OCI-LY7 (cell line): ENCODE measurements around the gene CYTH3. TPM values are rescaled to one million over a fixed set of nuclear protein-coding genes. Genes with fewer than 3 reads are reported as not detected.

Experiments
- BruUV-seq: library from RNA; stranded (reverse); fragments of 400-500 nt; replicated peaks from 2 replicates; lab custom pipeline; 2021; lab: Mats Ljungman, UMichigan
- CTCF ChIA-PET: fragments of 300-600 bp; sonication (Branson Sonifier 250); formaldehyde crosslinking; loops from one replicate; lab custom pipeline; 2022; ENCODE audit warnings: antibody characterized with exemption; ENCODE audit not compliant: unreplicated experiment; lab: Charles Lee
- POLR2A ChIA-PET: fragments of 300-600 bp; sonication (Branson Sonifier 250); formaldehyde crosslinking; loops from one replicate; lab custom pipeline; 2022; ENCODE audit warnings: antibody characterized with exemption; lab: Charles Lee
- DNase-seq: peaks from one replicate; pipeline ENCODE4 v3.0.0-alpha.2; 2015; ENCODE audit warnings: low spot score
- H2AFZ ChIP-seq: fragments of 200-600 bp; sonication (generic), shearing (Covaris generic); 2 replicates; pipeline ENCODE4 v1.6.1; 2014; ENCODE audit warnings: mild to moderate bottlenecking, antibody characterized with exemption, low read length, moderate library complexity
- H3K27ac ChIP-seq: fragments of 200-600 bp; sonication (generic); 2 replicates; pipeline ENCODE4 v1.5.1; 2014; ENCODE audit warnings: mixed run types, low read depth, mild to moderate bottlenecking, moderate library complexity, low read length, inconsistent platforms; ENCODE audit not compliant: poor library complexity, severe bottlenecking
- H3K36me3 ChIP-seq: fragments of 200-600 bp; sonication (generic); 2 replicates; pipeline ENCODE4 v1.6.1; 2014; ENCODE audit warnings: mild to moderate bottlenecking, antibody characterized with exemption, low read length, moderate library complexity, mixed read lengths; ENCODE audit not compliant: insufficient read depth
- H3K4me1 ChIP-seq: fragments of 200-600 bp; sonication (generic); 2 replicates; pipeline ENCODE4 v1.5.1; 2014; ENCODE audit warnings: mild to moderate bottlenecking, low read length; ENCODE audit not compliant: insufficient read depth, poor library complexity, severe bottlenecking
- H3K4me2 ChIP-seq: fragments of 200-600 bp; sonication (generic); 2 replicates; pipeline ENCODE4 v1.6.1; 2014; ENCODE audit warnings: mild to moderate bottlenecking, low read length
- H3K4me3 ChIP-seq: fragments of 200-600 bp; sonication (generic); 2 replicates; pipeline ENCODE4 v1.5.1; 2014; ENCODE audit warnings: mild to moderate bottlenecking, low read depth, low read length; ENCODE audit not compliant: poor library complexity, severe bottlenecking
- H3K79me2 ChIP-seq: fragments of 200-600 bp; sonication (generic); 2 replicates; pipeline ENCODE4 v1.6.1; 2016; ENCODE audit warnings: low read depth, mild to moderate bottlenecking, low read length, moderate library complexity, mixed read lengths; ENCODE audit not compliant: insufficient read depth
- H3K9me2 ChIP-seq: fragments of 200-600 bp; sonication (generic); 2 replicates; pipeline ENCODE4 v1.6.1; 2016; ENCODE audit warnings: mild to moderate bottlenecking, low read length, mixed read lengths; ENCODE audit not compliant: insufficient read depth
- H3K9me3 ChIP-seq: fragments of 200-600 bp; sonication (generic); 2 replicates; pipeline ENCODE4 v1.6.1; 2014; ENCODE audit warnings: mild to moderate bottlenecking, mixed run types, low read length, mixed read lengths
- H4K20me1 ChIP-seq: fragments of 200-600 bp; sonication (generic); 2 replicates; pipeline ENCODE4 v1.6.1; 2014; ENCODE audit warnings: mild to moderate bottlenecking, antibody characterized with exemption, low read length, moderate library complexity, mixed read lengths; ENCODE audit not compliant: insufficient read depth
- CTCF ChIP-seq: fragments of 200-600 bp; sonication (generic); conservative IDR thresholded peaks from 2 replicates; pipeline ENCODE4 v1.5.1; 2014; ENCODE audit warnings: mild to moderate bottlenecking, antibody characterized with exemption, low read length, moderate library complexity, mixed read lengths
- EZH2phosphoT487 ChIP-seq: fragments of 200-600 bp; sonication (generic); IDR thresholded peaks from 2 replicates; pipeline ENCODE4 v1.6.1; 2018; ENCODE audit warnings: low read depth, borderline replicate concordance, mild to moderate bottlenecking, mixed run types, antibody characterized with exemption, low read length, moderate library complexity, mixed read lengths
- intact Hi-C: fragments of 100-400 bp; cut with micrococcal nuclease; formaldehyde crosslinking; loops from one replicate; pipeline ENCODE4 v1.10.0; 2022; ENCODE audit not compliant: unreplicated experiment
- small RNA-seq: library from RNA; depleted of rRNA; stranded (forward); fragments of <200 nt; gene quantifications from one replicate; pipeline ENCODE3, GENCODE V24; 2014
- total RNA-seq, 2 experiments: library from RNA; depleted of rRNA in 1 of 2; stranded (reverse); fragments of >200 nt in 1 of 2; shearing (Covaris generic) in 1 of 2; gene quantifications; 2 replicates each; pipeline ENCODE4 v1.2.3, GENCODE V29; 2014 to 2022

Gene CYTH3
- total RNA-seq, 2 experiments from 2014 or later = 3.7 to 4.7 TPM

GRCh38 chr7:6117533-6117932 is 154.9 kb downstream of the CYTH3 start:
- CTCF ChIA-PET = no interaction called here
- peaks cover 97% of the 10 kb centered on the region for H3K36me3 ChIP-seq
- POLR2A ChIA-PET = interaction anchor here (0.7 to 0.8 kb wide), 2 partner anchors 93 to 261 kb away, joined by 3 to 6 read pairs; no protein-coding TSS in a partner anchor

GRCh38 chr7:6116211-6116610 is 156.2 kb downstream of the CYTH3 start:
- Histone ChIP-seq H3K4me3 (no peak overlapping the region), H2AFZ (no peak overlapping the region), H3K36me3 (peaks cover 96% of the 10 kb centered on the region), H3K4me2 (no peak overlapping the region), H3K79me2 (peaks cover under 1% of the 10 kb centered on the region; the same call in 1 of the 2 replicates), H3K9me3 (peaks cover 5% of the 10 kb centered on the region), H3K9me2 (no peaks in the 10 kb centered on the region), H3K27ac (no peak overlapping the region), H3K4me1 (no peaks in the 10 kb centered on the region), H4K20me1 (no peaks in the 10 kb centered on the region)
- no peak for TF ChIP-seq EZH2phosphoT487
- TF ChIP-seq CTCF = no peak
- POLR2A ChIA-PET = interaction anchor here (0.7 to 1.3 kb wide), 3 partner anchors 19 to 294 kb away, joined by 3 to 10 read pairs (median 5); no protein-coding TSS in a partner anchor
- no peak for DNase-seq
- intact Hi-C loops = no loop called here
- CTCF ChIA-PET = interaction anchor here (1.2 kb wide), 1 partner anchor 10 kb away, joined by 5 read pairs; no protein-coding TSS in a partner anchor
- BruUV-seq = no TSS peak

More at GRCh38 chr7:6117533-6117932, 154.9 kb downstream of the CYTH3 start:
- Histone ChIP-seq H3K79me2 (no peaks in the 10 kb centered on the region; the same call in 1 of the 2 replicates), H2AFZ (no peak overlapping the region), H3K27ac (no peak overlapping the region), H4K20me1 (no peaks in the 10 kb centered on the region), H3K4me3 (no peak overlapping the region), H3K9me3 (peaks cover 14% of the 10 kb centered on the region), H3K9me2 (no peaks in the 10 kb centered on the region), H3K4me2 (no peak overlapping the region), H3K4me1 (no peaks in the 10 kb centered on the region)
- TF ChIP-seq CTCF (no peak), EZH2phosphoT487 (no peak)
- BruUV-seq = no TSS peak
- intact Hi-C loops = no loop called here
- no peak for DNase-seq

Small RNAs within 50 kb of the gene (small RNA-seq; reads per million reads assigned to genes)
- not detected for gene RF00019

Other genes starting within 250 kb of the CYTH3 start
- gene ANKRD61, start 241.2 kb downstream of the CYTH3 start, total RNA-seq (2014; rRNA removed; shearing (Covaris generic)) = 0.31 and 0.32 TPM in 2 replicates
- gene ANKRD61, start 241.2 kb downstream of the CYTH3 start, total RNA-seq (2022) = 0.27 and 0.68 TPM in 2 replicates
- gene EIF2AK1, start 213.4 kb downstream of the CYTH3 start, total RNA-seq (2014; rRNA removed; shearing (Covaris generic)) = 194 and 232 TPM in 2 replicates
- 110 and 115 TPM in 2 replicates for gene EIF2AK1, start 213.4 kb downstream of the CYTH3 start, total RNA-seq (2022)
- gene USP42, start 167.7 kb downstream of the CYTH3 start, total RNA-seq (2014; rRNA removed; shearing (Covaris generic)) = 9.5 and 9.8 TPM in 2 replicates
- gene USP42, start 167.7 kb downstream of the CYTH3 start, total RNA-seq (2022) = 17.2 and 18.8 TPM in 2 replicates
- gene FAM220A, start 76.3 kb upstream of the CYTH3 start, total RNA-seq (2014; rRNA removed; shearing (Covaris generic)) = 13.9 and 15.8 TPM in 2 replicates
- 20.0 and 28.7 TPM in 2 replicates for gene FAM220A, start 76.3 kb upstream of the CYTH3 start, total RNA-seq (2022)
- 56.1 and 70.6 TPM in 2 replicates for gene RAC1, start 101.9 kb upstream of the CYTH3 start, total RNA-seq (2014; rRNA removed; shearing (Covaris generic))
- gene RAC1, start 101.9 kb upstream of the CYTH3 start, total RNA-seq (2022) = 211 and 230 TPM in 2 replicates
- 12.4 and 17.5 TPM in 2 replicates for gene DAGLB, start 175.3 kb upstream of the CYTH3 start, total RNA-seq (2014; rRNA removed; shearing (Covaris generic))
- gene DAGLB, start 175.3 kb upstream of the CYTH3 start, total RNA-seq (2022) = 19.5 and 24.8 TPM in 2 replicates
- gene KDELR2, start 211.5 kb upstream of the CYTH3 start, total RNA-seq (2014; rRNA removed; shearing (Covaris generic)) = 23.6 and 30.2 TPM in 2 replicates
- gene KDELR2, start 211.5 kb upstream of the CYTH3 start, total RNA-seq (2022) = 62.1 and 63.4 TPM in 2 replicates